NT2/D1 (cell line): ENCODE data around the gene HMCES.
A peak's percentile ranks its signal among the peaks of the same experiment; 100 is the strongest.

ENCODE experiments used
- DNase-seq: peaks from one replicate; pipeline ENCODE4 v3.0.0-alpha.2; 2011; ENCODE audit warnings: low read depth, low spot score
- H3K27me3 ChIP-seq: 2 replicates; pipeline ENCODE4 v1.6.0; 2011; ENCODE audit warnings: mild to moderate bottlenecking; ENCODE audit not compliant: insufficient read length, insufficient read depth
- H3K36me3 ChIP-seq: 2 replicates; pipeline ENCODE4 v1.6.1; 2011; ENCODE audit warnings: mild to moderate bottlenecking, low read length, mixed read lengths; ENCODE audit not compliant: insufficient read depth, insufficient read length
- H3K4me1 ChIP-seq: 2 replicates; pipeline ENCODE4 v1.5.1; 2011; ENCODE audit not compliant: insufficient read depth, insufficient read length
- H3K4me3 ChIP-seq: 2 replicates; pipeline ENCODE4 v1.5.1; 2011; ENCODE audit warnings: low read depth; ENCODE audit not compliant: insufficient read length
- H3K9ac ChIP-seq: 2 replicates; pipeline ENCODE4 v1.6.0; 2011; ENCODE audit warnings: low read depth; ENCODE audit not compliant: insufficient read length
- H3K9me3 ChIP-seq: 2 replicates; pipeline ENCODE4 v1.5.1; 2011; ENCODE audit warnings: mild to moderate bottlenecking, low read length; ENCODE audit not compliant: insufficient read depth
- SUZ12 ChIP-seq: IDR thresholded peaks from 2 replicates; pipeline ENCODE4 v1.6.1; 2011; ENCODE audit not compliant: insufficient read length, insufficient read depth; ENCODE audit errors: extremely low read depth
- YY1 ChIP-seq: IDR thresholded peaks from 2 replicates; pipeline ENCODE4 v1.6.1; 2011; ENCODE audit not compliant: insufficient read length, insufficient read depth
- ZNF274 ChIP-seq: IDR thresholded peaks from 2 replicates; pipeline ENCODE4 v1.6.1; 2011; ENCODE audit warnings: mild to moderate bottlenecking, low read depth, low read length

The HMCES gene

GRCh38 chr3:129248286-129248979, 30.2 kb upstream of the HMCES start:
- Histone ChIP-seq H3K9me3 (no peaks in the 10 kb centered on the region), H3K27me3 (no peaks in the 10 kb centered on the region), H3K4me3 (peak overlapping the region; percentile 96), H3K36me3 (peaks cover 28% of the 10 kb centered on the region), H3K9ac (peak overlapping the region; percentile 99), H3K4me1 (no peaks in the 10 kb centered on the region)
- no peak for DNase-seq
- no peak for TF ChIP-seq ZNF274
- no peak for TF ChIP-seq SUZ12
- TF ChIP-seq YY1, result no peak

- TF ChIP-seq ZNF274 (no peak), YY1 (no peak), SUZ12 (no peak)
- H3K9ac ChIP-seq, result peak within 1 kb of the TSS; percentile 99
- no peaks in the 10 kb centered on the region for H3K4me1 ChIP-seq
- peak within 1 kb of the TSS; percentile 96 for H3K4me3 ChIP-seq
- no peaks in the 10 kb centered on the region for H3K9me3 ChIP-seq
- DNase-seq, result peak; percentile 75
- peaks cover 35% of the 10 kb centered on the region for H3K36me3 ChIP-seq
- H3K27me3 ChIP-seq, result no peaks in the 10 kb centered on the region
These were observed 29.2 kb upstream of the HMCES start, which contains the start of gene COPG1 for GRCh38 chr3:129249284-129250065. Gene COPG1 (plus strand): TSS chr3:129249606. CDS start chr3:129249710, 104 bp downstream.

- no peak for DNase-seq
- no peak overlapping the region for H3K9ac ChIP-seq
- H3K4me1 ChIP-seq, result no peaks in the 10 kb centered on the region
- no peaks in the 10 kb centered on the region for H3K27me3 ChIP-seq
- H3K4me3 ChIP-seq, result no peak overlapping the region
- no peaks in the 10 kb centered on the region for H3K9me3 ChIP-seq
- H3K36me3 ChIP-seq, result peaks cover 67% of the 10 kb centered on the region
- TF ChIP-seq YY1, result no peak
- no peak for TF ChIP-seq ZNF274
- TF ChIP-seq SUZ12, result no peak
These were observed 25.9 kb upstream of the HMCES start for GRCh38 chr3:129252748-129253147.

GRCh38 chr3:129254536-129255230, 24.0 kb upstream of the HMCES start:
- H3K36me3 ChIP-seq, result peaks cover 83% of the 10 kb centered on the region
- no peak for TF ChIP-seq YY1
- no peak for TF ChIP-seq SUZ12
- TF ChIP-seq ZNF274, result no peak
- no peak overlapping the region for H3K9ac ChIP-seq
- no peak overlapping the region for H3K4me3 ChIP-seq
- no peaks in the 10 kb centered on the region for H3K27me3 ChIP-seq
- H3K9me3 ChIP-seq, result no peaks in the 10 kb centered on the region
- no peaks in the 10 kb centered on the region for H3K4me1 ChIP-seq
- DNase-seq, result no peak

DNA sequence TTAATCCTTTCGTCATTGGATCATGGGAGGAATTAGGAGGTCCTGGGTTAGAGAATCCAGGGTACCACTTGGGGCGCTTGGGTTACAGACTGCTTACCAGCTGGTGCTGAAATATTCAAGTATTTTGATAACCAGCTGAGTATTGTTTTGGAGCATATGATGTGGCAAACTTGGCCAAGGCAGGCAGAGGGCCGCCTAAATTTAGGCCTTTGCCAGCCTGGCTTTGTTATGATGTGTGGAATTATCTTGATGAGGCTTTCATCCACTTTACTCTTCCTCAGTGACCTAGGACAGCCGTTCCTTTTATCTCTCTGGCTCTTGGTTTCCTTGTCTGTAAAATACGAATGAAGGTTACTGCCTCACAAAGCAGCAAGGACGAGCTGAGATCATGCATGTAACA, 22.4 kb upstream of the HMCES start:
- H3K4me1 ChIP-seq, result no peaks in the 10 kb centered on the region

GRCh38 chr3:129257609-129258008, 21.1 kb upstream of the HMCES start:
- no peak for DNase-seq
- no peaks in the 10 kb centered on the region for H3K27me3 ChIP-seq
- H3K36me3 ChIP-seq, result peaks cover 92% of the 10 kb centered on the region
- no peaks in the 10 kb centered on the region for H3K9me3 ChIP-seq
- H3K4me3 ChIP-seq, result no peak overlapping the region
- TF ChIP-seq SUZ12 (no peak), YY1 (no peak), ZNF274 (no peak)
- no peak overlapping the region for H3K9ac ChIP-seq
- no peaks in the 10 kb centered on the region for H3K4me1 ChIP-seq

More for the DNA sequence above, 22.4 kb upstream of the HMCES start:
- Histone ChIP-seq H3K9ac (no peak overlapping the region), H3K36me3 (peaks cover 92% of the 10 kb centered on the region), H3K4me3 (no peak overlapping the region), H3K9me3 (no peaks in the 10 kb centered on the region), H3K27me3 (no peaks in the 10 kb centered on the region)
- TF ChIP-seq ZNF274 (no peak), YY1 (no peak), SUZ12 (no peak)
- no peak for DNase-seq

- H3K4me3 ChIP-seq, result no peak overlapping the region
- H3K9ac ChIP-seq, result no peak overlapping the region
- TF ChIP-seq SUZ12, result no peak
- no peak for TF ChIP-seq ZNF274
- TF ChIP-seq YY1, result no peak
- DNase-seq, result no peak
- no peaks in the 10 kb centered on the region for H3K4me1 ChIP-seq
- no peaks in the 10 kb centered on the region for H3K9me3 ChIP-seq
- peaks cover 95% of the 10 kb centered on the region for H3K36me3 ChIP-seq
- H3K27me3 ChIP-seq, result no peaks in the 10 kb centered on the region
These were observed 18.8 kb upstream of the HMCES start for GRCh38 chr3:129259612-129260477.
